Ureter (tissue), 1 donor: Measurements from ENCODE around the gene GNG11. TPM values are rescaled to one million over a fixed set of nuclear protein-coding genes. Genes with fewer than 3 reads are reported as not detected.

Experiments used
- DNase-seq: peaks from one replicate; pipeline ENCODE4 v3.0.0-alpha.2; 2020; ENCODE audit warnings: low spot score
- total RNA-seq: library from RNA; stranded (reverse); gene quantifications from one replicate; pipeline ENCODE4 v1.2.4, GENCODE V29; 2023
- donor health status: DM: yes; HTN: yes; CAD: no.

GNG11 gene
- total RNA-seq, 1 donor from 2014 or later = 9.1 TPM

DNA sequence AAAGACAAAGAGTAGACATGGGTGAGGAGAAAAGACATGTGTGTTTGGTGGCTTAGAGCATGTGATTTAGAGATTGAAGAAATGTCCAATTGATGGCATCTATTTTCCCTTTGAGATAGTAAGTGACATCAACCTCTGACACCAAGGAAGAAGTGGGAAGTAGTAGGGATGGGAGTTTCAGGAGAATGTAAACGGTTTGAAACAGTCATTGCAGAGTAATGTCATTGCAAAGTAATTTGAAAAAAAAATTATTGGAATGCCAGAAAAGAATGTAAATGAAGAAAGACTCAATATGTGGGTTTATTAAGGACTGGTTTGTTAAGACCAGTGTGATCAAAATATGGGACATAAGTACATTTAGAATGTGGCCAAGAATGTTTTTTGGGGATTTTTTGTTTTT is 26.6 kb downstream of the GNG11 start:
- DNase-seq = no peak

DNA sequence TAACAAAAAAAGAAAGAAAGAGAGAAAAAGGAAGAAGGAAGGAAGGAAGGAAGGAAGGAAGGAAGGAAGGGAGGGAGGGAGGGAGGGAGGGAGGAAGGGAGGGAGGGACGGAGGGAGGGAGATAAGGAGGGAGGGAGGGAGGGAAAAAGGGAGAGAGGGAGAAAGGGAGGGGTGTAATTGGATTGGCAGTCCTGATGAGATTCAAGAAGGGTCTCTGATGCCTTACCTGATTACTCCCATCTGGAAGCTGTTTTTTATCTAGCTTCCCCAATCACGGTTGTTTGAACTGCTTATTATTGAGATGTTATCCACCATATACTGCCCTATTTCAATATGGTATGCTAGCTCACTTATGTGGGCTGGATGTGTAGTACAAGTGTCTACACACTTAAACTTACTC is 27.3 kb downstream of the GNG11 start:
- DNase-seq = no peak

DNA sequence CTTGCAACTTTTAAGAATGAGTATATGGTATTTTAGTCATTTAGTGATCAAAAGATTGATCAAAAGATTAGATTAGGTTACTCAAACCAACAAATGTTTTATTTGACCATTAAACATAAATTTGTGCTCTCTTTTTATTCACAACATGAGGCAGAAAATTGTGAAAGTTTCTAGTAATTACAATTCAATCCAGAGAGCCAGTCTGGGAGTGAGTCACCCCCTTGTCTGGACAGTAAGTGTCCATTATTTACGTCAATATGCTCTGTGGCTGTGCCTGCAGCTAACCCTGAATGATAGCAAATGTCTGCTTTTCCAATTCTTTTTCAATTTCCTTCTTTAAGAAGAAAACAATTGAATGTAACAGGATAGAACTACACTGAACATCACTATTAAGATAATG is 27.9 kb downstream of the GNG11 start:
- no peak for DNase-seq

DNA sequence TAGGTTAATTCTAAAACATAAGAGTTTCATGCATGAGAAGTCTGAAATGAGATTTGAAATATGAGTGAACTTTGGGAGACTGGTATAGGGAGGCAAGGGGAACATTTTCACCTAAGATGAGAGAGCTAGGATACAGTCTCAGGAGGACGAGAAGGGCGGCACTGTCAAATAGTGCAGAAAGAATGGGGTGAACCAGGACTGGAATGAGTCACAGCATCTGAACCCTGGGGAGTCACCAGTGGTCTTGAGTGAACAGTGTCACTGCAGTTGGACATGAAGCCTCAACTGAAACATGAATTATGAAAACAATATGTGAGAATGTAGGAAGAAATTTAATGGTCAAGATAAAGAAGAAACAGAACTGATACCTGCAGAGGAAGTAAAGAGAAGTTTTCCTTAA is 33.8 kb downstream of the GNG11 start:
- no peak for DNase-seq

DNA sequence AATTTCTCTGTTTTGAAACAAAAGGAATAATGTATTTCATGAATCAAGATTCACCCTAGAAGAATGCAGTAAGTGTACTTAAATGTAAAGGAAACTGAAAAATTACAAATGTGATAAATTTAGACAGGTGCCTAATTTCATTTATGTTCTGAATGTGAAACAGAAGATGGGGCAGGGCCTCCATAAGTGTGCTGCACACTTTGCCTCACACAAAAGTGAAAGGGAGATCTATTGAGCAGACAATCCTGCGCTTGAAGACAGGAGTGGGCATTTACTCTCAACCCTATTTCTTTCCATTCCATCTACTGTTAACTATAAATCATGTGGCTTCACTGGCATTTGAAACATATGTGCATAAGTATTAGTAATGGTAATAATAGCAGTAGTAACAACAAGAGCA is 36.2 kb downstream of the GNG11 start:
- DNase-seq = no peak

DNA sequence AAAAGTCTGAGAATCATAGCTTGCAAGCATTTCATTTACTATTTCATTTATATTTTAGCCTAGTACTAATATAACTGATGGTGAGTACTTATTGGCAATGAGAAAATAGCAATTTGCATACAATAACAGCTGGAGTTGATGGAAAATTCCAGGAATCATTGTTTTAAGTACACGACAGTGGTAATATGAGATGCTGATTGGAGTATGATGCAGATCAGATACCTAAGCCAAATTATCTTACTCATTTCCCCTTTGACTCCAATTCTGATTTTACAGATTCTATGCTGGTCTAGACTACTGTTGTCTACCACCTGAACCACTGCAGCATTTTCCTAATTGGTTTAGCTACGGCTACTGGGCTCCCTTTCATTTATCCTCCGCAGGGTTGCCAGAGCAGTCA is 36.7 kb downstream of the GNG11 start:
- DNase-seq = no peak

DNA sequence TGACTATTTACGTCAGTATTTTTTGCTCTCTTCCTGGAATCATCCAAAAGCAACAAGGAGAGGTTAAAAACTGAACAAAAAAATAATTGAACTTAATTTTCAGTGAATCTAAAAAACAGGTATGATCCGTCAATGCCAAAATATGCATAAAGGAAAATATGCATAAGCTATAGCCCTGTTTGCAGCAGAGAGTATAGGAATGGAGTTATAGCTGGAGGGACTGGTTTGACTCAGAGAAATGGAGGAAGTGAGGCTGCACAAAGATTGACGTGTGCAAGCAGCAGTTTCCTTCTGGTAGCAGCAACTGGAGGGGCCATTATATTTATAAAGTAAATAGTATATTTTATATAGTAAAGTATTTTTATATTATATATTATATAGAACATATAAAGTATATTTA is 37.1 kb downstream of the GNG11 start:
- no peak for DNase-seq

DNA sequence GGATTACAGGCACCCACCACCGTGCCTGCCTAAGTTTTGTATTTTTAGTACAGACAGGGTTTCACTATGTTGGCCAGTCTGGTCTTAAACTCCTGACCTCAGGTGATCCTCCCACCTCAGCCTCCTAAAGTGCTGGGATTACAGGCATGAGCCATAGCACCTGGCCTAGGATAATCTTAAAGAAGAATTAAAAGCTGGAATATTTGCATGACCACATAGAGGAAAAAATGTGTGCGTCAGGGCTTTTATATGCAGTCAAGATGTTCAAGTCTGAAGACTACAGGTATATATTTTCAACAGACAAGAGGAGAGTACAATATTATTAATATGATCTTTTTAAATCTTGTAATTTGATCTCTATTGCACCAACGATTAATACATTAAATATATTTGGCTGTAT is 39.5 kb downstream of the GNG11 start:
- no peak for DNase-seq

DNA sequence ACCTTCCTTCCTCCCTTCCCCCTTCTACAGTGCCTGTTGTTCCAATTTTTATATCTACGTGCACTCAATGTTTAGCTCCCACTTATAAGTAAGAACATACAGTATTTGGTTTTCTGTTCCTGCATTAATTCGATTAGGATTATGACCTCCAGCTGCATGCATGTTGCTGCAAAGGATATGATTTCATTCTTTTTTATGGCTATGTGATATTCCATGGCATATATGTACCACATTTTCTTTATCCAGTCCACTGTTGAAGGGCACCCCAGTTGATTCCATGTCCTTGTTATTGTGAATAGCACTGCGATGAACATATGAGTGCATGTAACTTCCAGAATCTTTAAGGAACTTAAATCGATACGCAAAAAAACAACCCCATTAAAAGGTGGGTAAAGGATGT is 42.7 kb downstream of the GNG11 start:
- DNase-seq = no peak

DNA sequence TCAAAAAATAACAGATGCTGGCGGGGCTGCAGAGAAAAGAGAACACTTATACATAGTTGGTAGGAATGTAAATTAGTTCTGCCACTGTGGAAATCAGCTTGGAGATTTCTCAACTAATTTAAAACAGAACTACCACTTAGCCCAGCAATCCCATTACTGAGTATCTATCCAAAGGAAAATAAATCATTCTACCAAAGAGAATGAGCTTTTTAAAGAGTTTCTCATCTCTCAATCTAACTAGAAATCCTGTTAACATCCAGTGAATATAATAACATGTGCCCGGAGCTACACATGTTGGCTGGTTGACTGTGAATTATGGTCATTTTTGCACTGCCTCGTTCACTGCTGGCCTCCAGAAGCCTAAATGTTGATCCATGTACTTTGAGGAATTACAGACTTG is 43.3 kb downstream of the GNG11 start:
- DNase-seq = no peak

DNA sequence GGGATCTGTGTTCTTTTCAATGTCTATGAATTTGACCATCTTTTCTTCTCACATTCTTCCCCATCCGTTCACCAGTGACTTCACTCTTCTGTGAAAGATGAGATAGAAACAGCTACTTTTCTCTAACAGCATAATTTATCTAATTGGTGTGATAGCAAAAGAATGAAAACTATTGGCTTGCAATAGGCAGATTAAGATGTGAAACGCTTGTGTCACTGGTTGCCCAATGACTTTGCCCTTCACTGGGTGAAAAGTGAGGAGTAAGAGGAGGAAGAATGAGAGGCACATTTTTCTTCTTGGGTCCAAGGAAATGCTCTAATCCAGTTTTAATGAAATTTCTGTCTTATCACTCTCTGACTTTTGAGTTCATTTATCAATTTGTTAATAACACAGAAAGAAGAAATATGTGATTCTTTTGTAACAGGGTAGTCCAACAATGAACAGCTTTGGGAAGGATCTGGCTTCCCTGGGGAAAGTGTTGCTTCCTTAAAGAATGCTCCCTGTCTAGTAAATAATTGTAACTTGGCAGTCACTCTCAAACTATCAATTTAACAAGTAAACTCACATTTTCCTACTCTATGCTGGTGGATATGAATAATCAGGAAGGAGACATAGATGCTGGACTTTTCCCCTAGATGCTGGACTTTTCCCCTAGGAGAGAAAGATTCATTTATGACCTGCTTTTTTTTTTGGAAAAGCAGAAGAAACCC is 47.5 kb downstream of the GNG11 start:
- no peak for DNase-seq

DNA sequence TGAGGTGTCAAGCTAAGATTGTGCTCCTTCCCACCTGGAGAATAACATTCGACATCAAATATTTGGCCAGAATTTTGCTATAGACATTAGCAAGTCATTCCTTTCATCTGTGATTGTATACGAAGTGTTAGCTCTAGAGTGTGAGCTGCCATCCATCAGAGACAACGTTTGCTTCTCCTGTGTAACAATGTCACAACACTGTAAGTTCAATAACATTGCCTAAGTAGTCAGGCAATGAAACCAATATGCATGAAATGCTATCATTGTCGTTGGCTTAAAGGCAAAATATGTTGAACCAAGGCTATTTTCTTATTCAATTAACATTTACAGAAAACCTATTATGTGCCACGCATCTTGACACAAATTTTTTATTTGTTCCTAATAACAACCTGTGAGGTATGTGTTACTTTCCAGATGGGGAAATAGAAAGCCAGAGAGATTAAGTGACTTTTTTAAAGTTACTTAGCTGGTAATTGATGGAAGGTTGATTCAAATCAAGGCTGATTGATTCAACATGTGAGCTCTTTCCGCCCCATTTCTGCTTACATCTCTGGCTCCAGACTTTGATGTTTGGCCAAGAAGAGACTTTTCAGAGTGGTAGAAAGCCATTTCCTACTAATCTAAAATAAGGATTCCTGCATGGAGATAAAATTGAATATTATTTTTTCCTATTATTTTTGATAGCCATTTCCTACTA is 50.6 kb downstream of the GNG11 start:
- no peak for DNase-seq

DNA sequence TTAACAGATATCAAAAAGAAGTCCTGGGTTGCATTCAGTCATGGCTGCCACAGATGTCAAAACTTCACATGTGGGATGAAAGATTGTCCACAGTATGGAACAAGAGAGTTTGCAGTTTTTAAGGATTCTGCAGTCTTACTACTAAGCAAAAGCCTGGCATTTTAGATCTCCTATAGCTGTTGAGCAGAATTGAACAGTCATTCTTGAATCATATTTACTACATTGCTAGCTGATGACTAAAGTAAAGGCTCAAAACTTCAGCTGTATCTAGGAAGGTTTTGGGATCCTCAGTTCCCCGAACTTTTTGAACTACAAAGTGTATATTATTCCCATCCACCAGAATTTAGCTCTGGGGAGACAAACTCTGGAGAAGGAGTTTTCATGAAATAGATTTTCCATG is 51.6 kb downstream of the GNG11 start:
- no peak for DNase-seq

DNA sequence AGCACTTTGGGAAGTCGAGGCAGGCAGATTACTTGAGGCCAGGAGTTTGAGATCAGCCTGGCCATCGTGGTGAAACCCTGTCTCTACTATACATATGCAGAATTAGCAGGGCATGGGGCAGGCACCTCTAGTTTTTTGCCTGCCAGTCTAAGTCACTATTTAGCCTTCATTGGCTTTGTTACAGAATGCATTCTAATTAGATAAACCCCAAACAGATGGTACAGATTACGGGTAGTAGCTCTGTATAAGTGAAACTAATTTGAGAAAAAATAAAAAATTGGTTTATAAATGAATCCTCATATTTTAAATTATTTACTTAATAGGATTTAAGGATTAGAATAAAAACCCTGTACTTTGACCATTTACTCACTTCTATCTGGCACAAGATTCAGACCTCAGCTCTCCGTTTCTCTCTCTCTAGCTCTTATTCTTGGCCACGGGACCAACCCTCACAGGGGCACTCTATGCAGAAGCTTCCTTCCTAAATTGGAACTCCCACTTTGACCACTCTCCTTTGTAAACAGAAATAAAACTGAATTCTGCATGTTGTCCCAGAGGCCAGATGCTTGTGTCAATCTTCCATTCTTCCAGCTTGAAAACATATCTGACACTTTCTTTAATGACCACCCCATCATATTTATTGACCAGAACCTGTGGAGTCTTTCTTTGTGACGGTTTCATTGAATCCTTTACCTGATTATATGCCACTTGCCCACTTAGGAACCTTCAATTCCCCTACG is 55.8 kb downstream of the GNG11 start:
- DNase-seq = no peak

Other genes starting within 250 kb of the GNG11 start
- 1.3 TPM for gene TFPI2, start 31.0 kb upstream of the GNG11 start, total RNA-seq
- 0.70 TPM for gene GNGT1, start 15.2 kb upstream of the GNG11 start, total RNA-seq
- gene BET1, start 82.6 kb downstream of the GNG11 start, total RNA-seq = 21.9 TPM